Transverse colon (tissue), 4 donors: ENCODE results near the gene SFXN4. TPM values are rescaled to one million over a fixed set of nuclear protein-coding genes. Genes with fewer than 3 reads are reported as not detected.
A peak's percentile ranks its signal among the peaks of the same experiment; 100 is the strongest.

Experiments
- DNase-seq: peaks from one replicate; pipeline ENCODE4 v3.0.0-alpha.2; 2019
- H3K27ac ChIP-seq, 4 donors: fragments of 200-600 bp; sonication (generic); 2 replicates each; pipeline ENCODE4 v1.5.1; 2016 to 2018; ENCODE audit warnings: inconsistent platforms in 4 of 4
- H3K27me3 ChIP-seq: fragments of 200-600 bp; sonication (generic); 2 replicates; pipeline ENCODE4 v1.5.1; 2017; ENCODE audit warnings: inconsistent platforms
- H3K36me3 ChIP-seq, 4 donors: fragments of 200-600 bp; sonication (generic); 2 replicates each; pipeline ENCODE4 v1.5.1; 2017 to 2019; ENCODE audit warnings: inconsistent platforms in 4 of 4
- H3K4me1 ChIP-seq, 4 donors: fragments of 200-600 bp; sonication (generic); 2 replicates each; pipeline ENCODE4 v1.5.1; 2017 to 2020; ENCODE audit warnings: inconsistent platforms in 4 of 4
- H3K4me3 ChIP-seq, 4 donors: fragments of 200-600 bp; sonication (generic); 1 replicate in 1 of 4; 2 replicates in 3 of 4; pipeline versions ENCODE4 v1.5.1 to v1.6.1; 2017 to 2019; ENCODE audit warnings: inconsistent platforms in 4 of 4
- H3K9me3 ChIP-seq, 2 donors: fragments of 200-600 bp; sonication (generic); 2 replicates each; pipeline ENCODE4 v1.5.1; 2017 to 2019; ENCODE audit warnings: inconsistent platforms in 2 of 2
- EP300 ChIP-seq: sonication (generic); formaldehyde crosslinking; IDR thresholded peaks from one replicate; pipeline ENCODE4 v1.6.1; 2017; ENCODE audit warnings: antibody characterized with exemption, low read depth
- POLR2A ChIP-seq: fragments of 450-650 bp; IDR thresholded peaks from one replicate; pipeline ENCODE4 v1.6.1; 2016; ENCODE audit warnings: antibody characterized with exemption, mild to moderate bottlenecking, moderate library complexity
- POLR2AphosphoS5 ChIP-seq, 3 donors: sonication (generic); formaldehyde crosslinking; IDR thresholded peaks; one replicate each; pipeline ENCODE4 v1.6.1; 2016; ENCODE audit warnings: antibody characterized with exemption in 3 of 3
- WGBS, 2 donors: methylation state at CpG; one replicate each; pipeline ENCODE4 v1.1.5; 2018; ENCODE audit warnings: low coverage in 1 of 2; 5-methylcytosine and 5-hydroxymethylcytosine counted together
- in situ Hi-C, 4 donors: fragments of 200-750 bp; cut with MboI; loops; one replicate each; pipeline versions ENCODE4 v1.15.0 to v1.15.1; 2017; ENCODE audit warnings: low sequenced_read_pairs in 3 of 4, low pct_ligation_motif_present in 1 of 4, low pct_unique_long_range_greater_than_20kb in 1 of 4
- intact Hi-C: fragments of 100-400 bp; cut with DNase I; formaldehyde crosslinking; loops from one replicate; pipeline ENCODE4 v1.15.1; 2023; ENCODE audit warnings: low total_unique reads
- total RNA-seq, 4 donors: library from RNA; depleted of rRNA; stranded (reverse); fragments of >200 nt; gene quantifications; one replicate each; pipeline ENCODE4 v1.1.0, GENCODE V29; 2016
- TF ChIP-seq, protein P1 (sequence below), 5 experiments: fragments of 200-600 bp in 3 of 5; fragments of 450-650 bp in 2 of 5; sonication (generic) in 3 of 5; IDR thresholded peaks; 1 replicate in 2 of 5; 2 replicates in 3 of 5; pipeline ENCODE4 v1.5.1; 2016 to 2017; ENCODE audit warnings: antibody characterized with exemption in 5 of 5, inconsistent platforms in 3 of 5, mild to moderate bottlenecking in 2 of 5, moderate library complexity in 1 of 5

SFXN4 gene
- total RNA-seq, 4 donors from 2014 or later = 15.0 to 61.3 (median 27.7) TPM

DNA sequence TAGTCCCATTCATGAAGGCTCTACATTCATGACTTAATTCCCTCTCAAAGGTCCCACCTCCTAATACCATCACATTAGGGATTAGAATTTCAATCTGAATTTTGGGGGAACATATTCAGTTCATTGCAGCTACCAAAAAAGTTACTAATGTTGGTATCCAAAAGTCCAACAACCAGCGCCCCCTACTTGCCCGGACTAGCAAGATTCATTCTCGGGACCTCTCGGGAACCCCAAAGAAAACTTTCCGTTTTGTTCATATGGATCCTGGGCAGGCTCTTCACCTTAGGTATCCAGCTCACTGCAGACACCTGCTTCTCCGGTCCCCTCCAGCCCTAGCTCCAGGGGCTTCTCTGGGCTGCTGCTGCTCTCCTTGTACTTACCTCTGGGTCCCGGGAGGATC is 32.9 kb upstream of the SFXN4 start:
- TF ChIP-seq POLR2A (no peak), EP300 (no peak), POLR2AphosphoS5 (IDR thresholded peaks at IDR 0.05) (no peak)
- TF ChIP-seq, protein P1, sequence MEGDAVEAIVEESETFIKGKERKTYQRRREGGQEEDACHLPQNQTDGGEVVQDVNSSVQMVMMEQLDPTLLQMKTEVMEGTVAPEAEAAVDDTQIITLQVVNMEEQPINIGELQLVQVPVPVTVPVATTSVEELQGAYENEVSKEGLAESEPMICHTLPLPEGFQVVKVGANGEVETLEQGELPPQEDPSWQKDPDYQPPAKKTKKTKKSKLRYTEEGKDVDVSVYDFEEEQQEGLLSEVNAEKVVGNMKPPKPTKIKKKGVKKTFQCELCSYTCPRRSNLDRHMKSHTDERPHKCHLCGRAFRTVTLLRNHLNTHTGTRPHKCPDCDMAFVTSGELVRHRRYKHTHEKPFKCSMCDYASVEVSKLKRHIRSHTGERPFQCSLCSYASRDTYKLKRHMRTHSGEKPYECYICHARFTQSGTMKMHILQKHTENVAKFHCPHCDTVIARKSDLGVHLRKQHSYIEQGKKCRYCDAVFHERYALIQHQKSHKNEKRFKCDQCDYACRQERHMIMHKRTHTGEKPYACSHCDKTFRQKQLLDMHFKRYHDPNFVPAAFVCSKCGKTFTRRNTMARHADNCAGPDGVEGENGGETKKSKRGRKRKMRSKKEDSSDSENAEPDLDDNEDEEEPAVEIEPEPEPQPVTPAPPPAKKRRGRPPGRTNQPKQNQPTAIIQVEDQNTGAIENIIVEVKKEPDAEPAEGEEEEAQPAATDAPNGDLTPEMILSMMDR (IDR thresholded peaks at IDR 0.05) = peak in 4 of 5 experiments; percentile 10 to 32 (median 23)
- in situ Hi-C loops = loop anchor here in 3 of 4 donors (10.0 kb wide), 1 partner anchor 216 kb away; no protein-coding TSS in a partner anchor
- Histone ChIP-seq H3K9me3 (no peaks in the 10 kb centered on the region), H3K4me1 (peaks cover 0 to 2% (median 0%) of the 10 kb centered on the region in 4 donors), H3K27ac (no peak overlapping the region), H3K27me3 (peaks cover 4% of the 10 kb centered on the region), H3K4me3 (no peak overlapping the region), H3K36me3 (no peaks in the 10 kb centered on the region)
- intact Hi-C loops = loop anchor here (5.0 kb wide), 1 partner anchor 249 kb away; no protein-coding TSS in a partner anchor
- WGBS, 2 donors = 0 to 29% methylated on average over 1 to 7 of the region's 7 CpGs
- DNase-seq = no peak

DNA sequence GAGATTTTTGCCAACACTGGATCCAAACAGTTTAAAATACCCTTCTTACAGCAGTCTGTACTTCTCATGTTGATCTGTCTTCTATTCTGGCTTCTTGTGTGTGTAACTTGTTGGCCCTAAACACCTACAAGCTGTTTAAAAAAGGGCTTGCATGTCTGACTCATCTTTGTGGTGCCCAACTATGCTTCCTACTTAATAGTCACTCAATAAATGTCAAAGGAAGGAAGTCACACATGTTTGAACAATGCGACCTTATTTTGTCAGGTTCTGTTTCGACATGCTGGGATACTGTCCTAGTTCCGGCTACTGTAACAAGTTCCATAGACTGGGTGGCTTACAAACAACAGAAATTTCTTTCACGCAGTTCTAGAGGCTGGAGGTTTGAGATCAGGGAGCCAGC is 32.4 kb upstream of the SFXN4 start:
- Histone ChIP-seq H3K27me3 (peaks cover 4% of the 10 kb centered on the region), H3K9me3 (no peaks in the 10 kb centered on the region), H3K36me3 (no peaks in the 10 kb centered on the region), H3K4me1 (peaks cover 0 to 2% (median 0%) of the 10 kb centered on the region in 4 donors), H3K4me3 (no peak overlapping the region), H3K27ac (no peak overlapping the region)
- TF ChIP-seq POLR2AphosphoS5 (IDR thresholded peaks at IDR 0.05) (no peak), EP300 (no peak), POLR2A (no peak)
- TF ChIP-seq, protein P1 (IDR thresholded peaks at IDR 0.05) = no peak
- DNase-seq = no peak
- in situ Hi-C loops (loop anchor here in 3 of 4 donors (10.0 kb wide), 1 partner anchor 217 kb away; no protein-coding TSS in a partner anchor), intact Hi-C loops (loop anchor here (5.0 kb wide), 1 partner anchor 249 kb away; no protein-coding TSS in a partner anchor)
- 0 to 72% methylated on average over 1 to 4 of the region's 4 CpGs for WGBS, 2 donors

DNA sequence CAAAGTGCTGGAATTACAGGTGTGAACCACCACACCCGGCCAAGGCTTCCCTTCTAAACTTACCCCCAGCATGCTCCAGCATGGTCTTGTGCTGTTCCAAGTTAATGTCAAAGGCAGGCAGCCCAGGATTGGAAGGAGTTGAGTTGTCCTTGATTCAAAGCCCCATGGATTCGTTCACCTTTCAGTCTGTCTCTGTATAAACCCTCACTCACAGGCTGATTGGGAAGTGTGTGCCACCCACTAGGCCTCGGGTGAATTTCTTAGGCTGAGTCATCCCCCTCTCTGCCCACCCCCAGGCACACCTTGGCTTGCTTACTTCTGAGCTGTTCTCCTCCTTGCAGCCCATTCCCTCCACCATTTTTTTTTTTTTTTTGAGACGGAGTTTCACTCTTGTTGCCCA is 26.4 kb upstream of the SFXN4 start:
- intact Hi-C loops (no loop called here), in situ Hi-C loops (loop anchor here in 3 of 4 donors (10.0 kb wide), 1 partner anchor 223 kb away; no protein-coding TSS in a partner anchor)
- Histone ChIP-seq H3K9me3 (no peaks in the 10 kb centered on the region), H3K4me3 (no peak overlapping the region), H3K27me3 (no peaks in the 10 kb centered on the region), H3K36me3 (no peaks in the 10 kb centered on the region), H3K4me1 (peaks cover 0 to 6% (median 0%) of the 10 kb centered on the region in 4 donors), H3K27ac (no peak overlapping the region)
- WGBS, 2 donors = 85% methylated on average over 4 of the region's 4 CpGs; no CpG with 5 or more reads in 1 of the 2 donors
- TF ChIP-seq POLR2A (no peak), POLR2AphosphoS5 (IDR thresholded peaks at IDR 0.05) (no peak), EP300 (no peak)
- TF ChIP-seq, protein P1 (IDR thresholded peaks at IDR 0.05) = no peak
- DNase-seq = no peak

DNA sequence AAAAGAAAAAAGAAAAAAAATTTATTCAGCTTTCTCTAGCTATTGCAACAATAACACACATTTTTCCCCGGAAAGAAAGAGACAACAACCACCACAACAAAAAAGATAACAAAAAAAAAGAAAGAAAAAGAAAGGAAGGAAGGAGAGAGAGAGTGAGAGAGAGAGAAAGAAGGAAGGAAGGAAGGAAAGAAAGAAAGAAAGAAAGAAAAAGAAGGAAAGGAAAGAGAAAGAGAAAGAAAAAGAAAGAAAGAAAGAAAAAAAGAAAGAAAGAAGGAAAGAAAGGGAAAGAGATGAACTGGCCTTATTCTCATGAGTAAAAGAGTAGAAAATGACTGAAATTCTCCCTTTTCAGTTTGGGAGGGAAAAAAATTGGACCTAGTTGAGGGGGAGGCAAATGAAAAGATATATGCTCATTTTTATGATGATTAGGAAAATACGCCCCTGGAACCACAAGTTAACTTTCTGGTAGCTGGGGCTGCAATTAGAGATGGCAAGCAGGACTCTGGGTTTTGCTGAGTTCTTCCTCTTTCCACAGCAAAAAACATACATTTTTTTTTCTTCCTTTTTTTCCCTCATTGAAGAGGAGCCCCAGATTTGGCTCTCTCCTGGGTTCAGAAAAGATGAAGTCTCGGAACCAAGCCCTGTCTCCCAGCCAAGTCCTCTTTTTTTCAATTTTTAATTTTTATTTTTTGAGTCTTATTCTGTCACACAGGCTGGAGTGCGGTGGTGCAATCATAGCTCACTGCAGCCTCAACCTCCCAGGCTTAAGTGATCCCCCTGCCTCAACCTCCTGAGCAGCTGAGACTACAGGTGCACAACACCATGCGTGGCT is 25.7 kb upstream of the SFXN4 start:
- Histone ChIP-seq H3K36me3 (no peaks in the 10 kb centered on the region), H3K9me3 (no peaks in the 10 kb centered on the region), H3K27ac (no peak overlapping the region), H3K4me3 (no peak overlapping the region), H3K4me1 (peaks cover 0 to 6% (median 0%) of the 10 kb centered on the region in 4 donors), H3K27me3 (no peaks in the 10 kb centered on the region)
- WGBS, 2 donors = 58 to 59% methylated on average over 5 of the region's 5 CpGs
- intact Hi-C loops (no loop called here), in situ Hi-C loops (loop anchor here in 3 of 4 donors (10.0 kb wide), 1 partner anchor 224 kb away; no protein-coding TSS in a partner anchor)
- DNase-seq = no peak
- TF ChIP-seq POLR2A = no peak
- no peak for TF ChIP-seq EP300
- TF ChIP-seq, protein P1 (IDR thresholded peaks at IDR 0.05) = no peak
- no peak for TF ChIP-seq POLR2AphosphoS5 (IDR thresholded peaks at IDR 0.05)
